ENCODE data around the gene CTNNA2. TPM values are rescaled to one million over a fixed set of nuclear protein-coding genes. Genes with fewer than 3 reads are reported as not detected.
A peak's percentile ranks its signal among the peaks of the same experiment; 100 is the strongest.

Gene CTNNA2
- total and polyA plus RNA-seq, 9 of the 15 experiments (the other 6 are each of a cell fraction or from before 2014, with no cell fraction given) = 0.03 to 0.40 (median 0.15) TPM

- CTCF ChIA-PET (ENCODE audit: low intra/inter-chr PET ratio) = no interaction called here
These were observed 850.5 kb downstream of the CTNNA2 start for GRCh38 chr2:80363330-80363729.

GRCh38 chr2:80363791-80364349, 851.0 kb downstream of the CTNNA2 start:
- Histone ChIP-seq H3K4me2 (ENCODE audit: insufficient read depth, low read length) (peak overlapping the region; percentile 22), H3K27ac (ENCODE audit: extremely low read depth, low read depth, low read length) (0 out of 3 replicates have a peak overlapping the region, but pooled peaks have one; percentile 17), H3K27me3 (ENCODE audit: control insufficient read depth in 2 of 2, insufficient read depth in 2 of 2, low read length in 2 of 2) (no peaks in the 10 kb centered on the region), H4K20me1 (replicated peaks; ENCODE audit: control insufficient read depth, insufficient read depth, low read length) (no peaks in the 10 kb centered on the region), H3K9me3 (replicated peaks; ENCODE audit: control insufficient read depth, insufficient read depth, low read depth, low read length) (no peaks in the 10 kb centered on the region), H3K4me3 (no peak overlapping the region), H3K4me1 (replicated peaks in 1 of 2; ENCODE audit: control insufficient read depth in 2 of 2, insufficient read depth in 2 of 2, low read length in 2 of 2) (peaks cover 3 to 17% of the 10 kb centered on the region in 2 experiments; a peak in 2 of 5 replicates), H3K79me2 (ENCODE audit: control insufficient read depth, insufficient read depth, low read length) (no peaks in the 10 kb centered on the region), H3K9me1 (ENCODE audit: control insufficient read depth, insufficient read depth, low read length) (no peaks in the 10 kb centered on the region), H3K36me3 (ENCODE audit: control insufficient read depth, insufficient read depth, low read length) (no peaks in the 10 kb centered on the region), H2AFZ (ENCODE audit: low read depth, low read length) (peak overlapping the region; percentile 28; the same call in 1 of the 2 replicates), H3K9ac (ENCODE audit: insufficient read depth in 1 of 2, low read depth in 2 of 2, low read length in 2 of 2) (no peak overlapping the region)
- in situ Hi-C loops (cut with MboI) (no loop called here), intact Hi-C loops (cut with micrococcal nuclease) (no loop called here)
- BruUV-seq (replicated peaks) = no TSS peak
- ChIA-PET POLR2A (interaction anchor here (1.6 kb wide), 1 partner anchor 12 kb away, joined by 5 read pairs; no protein-coding TSS in a partner anchor), CTCF (ENCODE audit: low intra/inter-chr PET ratio) (no interaction called here)
- DNase-seq (ENCODE audit: extremely low read depth in 1 of 4, low spot score in 3 of 4) (peak in 2 of 4 experiments; percentile 62 to 65), FAIRE-seq (peak; percentile 75), ATAC-seq (peak; percentile 83)
- 1% methylated on average over 7 of the region's 7 CpGs for WGBS (ENCODE audit: insufficient coverage, low coverage, missing lambda C conversion rate)
- TF ChIP-seq E2F8 (IDR thresholded peaks at IDR 0.05; ENCODE audit: low read depth, partially characterized antibody) (no peak), SMARCE1 (IDR thresholded peaks at IDR 0.05) (peak; percentile 49; the same call in 1 of the 2 replicates), KDM1A (IDR thresholded peaks at IDR 0.05) (peak; percentile 19 to 31; a peak in 2 of 4 replicates), EGR1 (conservative IDR thresholded peaks at IDR 0.05) (peak; percentile 69), CBFA2T2 (conservative IDR thresholded peaks at IDR 0.05) (peak; percentile 53), CBFA2T3 (IDR thresholded peaks at IDR 0.05) (peak; percentile 75), MEF2D (tag; conservative IDR thresholded peaks at IDR 0.05; ENCODE audit: low read depth) (peak; percentile 65; the same call in 1 of the 2 replicates), CC2D1A (IDR thresholded peaks at IDR 0.05) (peak; percentile 36; the same call in 1 of the 2 replicates), DACH1 (IDR thresholded peaks at IDR 0.05; ENCODE audit: partially characterized antibody) (peak; percentile 11), SIX5 (IDR thresholded peaks at IDR 0.05; ENCODE audit: borderline replicate concordance in 1 of 2, insufficient read depth in 1 of 2, low read depth in 1 of 2, low read length in 2 of 2) (no peak), EP300 (IDR thresholded peaks at IDR 0.05; ENCODE audit: low read length) (peak; percentile 81; the same call in 1 of the 2 replicates), DPF2 (IDR thresholded peaks at IDR 0.05) (peak; percentile 64; the same call in 1 of the 2 replicates)

More at GRCh38 chr2:80363330-80363729, 850.5 kb downstream of the CTNNA2 start:
- FAIRE-seq (no peak), DNase-seq (ENCODE audit: extremely low read depth in 1 of 4, low spot score in 3 of 4) (no peak), ATAC-seq (no peak)
- Histone ChIP-seq H2AFZ (ENCODE audit: low read depth, low read length) (no peak overlapping the region), H3K9ac (ENCODE audit: insufficient read depth in 1 of 2, low read depth in 2 of 2, low read length in 2 of 2) (no peak overlapping the region), H3K4me2 (ENCODE audit: insufficient read depth, low read length) (no peak overlapping the region), H3K9me3 (replicated peaks; ENCODE audit: control insufficient read depth, insufficient read depth, low read depth, low read length) (no peaks in the 10 kb centered on the region), H3K4me3 (no peak overlapping the region), H3K79me2 (ENCODE audit: control insufficient read depth, insufficient read depth, low read length) (no peaks in the 10 kb centered on the region), H3K9me1 (ENCODE audit: control insufficient read depth, insufficient read depth, low read length) (no peaks in the 10 kb centered on the region), H3K4me1 (replicated peaks in 1 of 2; ENCODE audit: control insufficient read depth in 2 of 2, insufficient read depth in 2 of 2, low read length in 2 of 2) (peaks cover 3 to 17% of the 10 kb centered on the region in 2 experiments; a peak in 2 of 5 replicates), H3K27me3 (ENCODE audit: control insufficient read depth in 2 of 2, insufficient read depth in 2 of 2, low read length in 2 of 2) (no peaks in the 10 kb centered on the region), H4K20me1 (replicated peaks; ENCODE audit: control insufficient read depth, insufficient read depth, low read length) (no peaks in the 10 kb centered on the region), H3K36me3 (ENCODE audit: control insufficient read depth, insufficient read depth, low read length) (no peaks in the 10 kb centered on the region), H3K27ac (ENCODE audit: extremely low read depth, low read depth, low read length) (no peak overlapping the region)
- WGBS (ENCODE audit: insufficient coverage, low coverage, missing lambda C conversion rate) = 26% methylated on average over 5 of the region's 5 CpGs
- in situ Hi-C loops (cut with MboI) (no loop called here), intact Hi-C loops (cut with micrococcal nuclease) (no loop called here)
- no TSS peak for BruUV-seq (replicated peaks)
- TF ChIP-seq ZNF780A (CRISPR knock-in tag; IDR thresholded peaks at IDR 0.05) (no peak), ZFX (CRISPR knock-in tag; IDR thresholded peaks at IDR 0.05) (no peak)
- POLR2A ChIA-PET = interaction anchor here (1.6 kb wide), 1 partner anchor 13 kb away, joined by 5 read pairs; no protein-coding TSS in a partner anchor

Data from K562 (cell line).